ENCODE results near the gene CLIP2.

CLIP2 gene

DNA sequence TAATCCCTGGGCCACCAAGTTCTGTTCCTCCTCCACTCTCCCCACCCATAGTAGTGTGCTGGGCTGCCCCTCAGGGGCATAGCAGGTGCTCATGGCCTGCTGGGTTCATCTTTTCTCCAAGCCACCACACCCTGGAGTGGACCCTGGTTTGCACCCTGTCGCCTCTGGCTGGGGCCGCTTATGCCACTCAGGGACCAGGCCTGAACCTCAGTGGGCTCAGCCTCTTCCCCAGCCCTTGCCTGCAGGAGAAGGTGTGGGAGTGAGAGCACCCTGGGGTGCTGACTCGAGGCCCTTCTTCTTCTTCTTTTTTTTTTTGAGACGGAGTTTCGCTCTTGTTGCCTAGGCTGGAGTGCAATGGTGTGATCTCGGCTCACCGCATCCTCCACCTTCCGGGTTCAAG lies 10.2 kb downstream of the CLIP2 start:
- DNase-seq (ENCODE audit: low read depth, low spot score), result no peak
- ChIA-PET CTCF (interaction anchor here (0.9 kb wide), 1 partner anchor 9 kb away, joined by 4 read pairs; no protein-coding TSS in a partner anchor), POLR2A (no interaction called here)
- no peak overlapping the region for H3K4me3 ChIP-seq (ENCODE audit: low read depth, low read length)
- TF ChIP-seq, protein P1, sequence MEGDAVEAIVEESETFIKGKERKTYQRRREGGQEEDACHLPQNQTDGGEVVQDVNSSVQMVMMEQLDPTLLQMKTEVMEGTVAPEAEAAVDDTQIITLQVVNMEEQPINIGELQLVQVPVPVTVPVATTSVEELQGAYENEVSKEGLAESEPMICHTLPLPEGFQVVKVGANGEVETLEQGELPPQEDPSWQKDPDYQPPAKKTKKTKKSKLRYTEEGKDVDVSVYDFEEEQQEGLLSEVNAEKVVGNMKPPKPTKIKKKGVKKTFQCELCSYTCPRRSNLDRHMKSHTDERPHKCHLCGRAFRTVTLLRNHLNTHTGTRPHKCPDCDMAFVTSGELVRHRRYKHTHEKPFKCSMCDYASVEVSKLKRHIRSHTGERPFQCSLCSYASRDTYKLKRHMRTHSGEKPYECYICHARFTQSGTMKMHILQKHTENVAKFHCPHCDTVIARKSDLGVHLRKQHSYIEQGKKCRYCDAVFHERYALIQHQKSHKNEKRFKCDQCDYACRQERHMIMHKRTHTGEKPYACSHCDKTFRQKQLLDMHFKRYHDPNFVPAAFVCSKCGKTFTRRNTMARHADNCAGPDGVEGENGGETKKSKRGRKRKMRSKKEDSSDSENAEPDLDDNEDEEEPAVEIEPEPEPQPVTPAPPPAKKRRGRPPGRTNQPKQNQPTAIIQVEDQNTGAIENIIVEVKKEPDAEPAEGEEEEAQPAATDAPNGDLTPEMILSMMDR (IDR thresholded peaks at IDR 0.05; ENCODE audit: insufficient read depth, low read length, missing control alignments), result no peak

DNA sequence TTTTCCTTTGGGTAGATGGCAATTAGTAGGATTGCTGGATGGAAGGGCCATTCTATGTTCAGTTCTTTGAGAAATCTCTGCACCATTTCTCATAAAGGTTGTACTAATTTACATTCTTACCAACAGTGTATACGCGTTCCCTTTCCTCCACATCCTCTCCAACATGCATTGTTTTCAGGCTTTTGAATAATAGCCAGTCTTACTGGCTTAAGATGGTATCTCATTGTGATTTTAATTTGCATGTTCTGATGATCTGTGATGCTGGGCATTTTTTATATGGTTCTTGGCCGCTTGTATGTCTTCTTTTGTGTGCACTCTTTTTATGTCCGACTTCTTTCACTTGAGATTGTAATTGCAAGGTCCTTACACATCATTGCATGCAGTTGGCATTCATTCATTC lies 11.7 kb downstream of the CLIP2 start:
- CTCF ChIA-PET, result no interaction called here

DNA sequence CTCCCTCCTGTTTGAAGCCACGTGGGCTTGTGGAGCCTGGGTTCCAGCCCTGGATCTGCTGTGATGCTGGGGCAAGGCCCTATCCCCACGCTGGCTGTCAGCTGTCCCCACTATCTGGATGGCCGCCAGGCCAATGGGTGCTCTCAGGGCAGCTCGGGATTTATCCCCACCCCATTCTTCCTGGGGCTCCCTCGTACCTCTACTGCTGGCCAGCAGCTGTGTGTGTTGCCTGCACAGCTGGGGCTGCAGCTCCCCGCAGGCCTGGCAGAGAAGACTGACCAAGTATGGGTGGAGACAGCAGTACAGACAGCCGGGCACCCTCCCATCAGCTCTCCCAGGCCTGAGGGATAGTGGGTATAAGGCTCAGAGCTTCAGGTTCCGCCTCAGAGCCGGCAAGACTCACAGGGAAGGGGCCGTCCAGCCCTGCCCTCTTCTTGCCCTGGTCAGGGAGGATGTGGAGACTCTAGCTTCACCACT lies 13.6 kb downstream of the CLIP2 start:
- DNase-seq (ENCODE audit: low read depth, low spot score), result no peak
- ChIA-PET CTCF (interaction anchor here (1.6 kb wide), 1 partner anchor 98 kb away, joined by 7 read pairs; no protein-coding TSS in a partner anchor), POLR2A (no interaction called here)
- TF ChIP-seq, protein P1 (IDR thresholded peaks at IDR 0.05; ENCODE audit: insufficient read depth, low read length, missing control alignments), result no peak
- H3K4me3 ChIP-seq (ENCODE audit: low read depth, low read length), result no peak overlapping the region

More for the DNA sequence above, 11.7 kb downstream of the CLIP2 start:
- no peak for DNase-seq (ENCODE audit: low read depth, low spot score)
- POLR2A ChIA-PET, result no interaction called here
- TF ChIP-seq, protein P1 (IDR thresholded peaks at IDR 0.05; ENCODE audit: insufficient read depth, low read length, missing control alignments), result no peak
- H3K4me3 ChIP-seq (ENCODE audit: low read depth, low read length), result no peak overlapping the region

DNA sequence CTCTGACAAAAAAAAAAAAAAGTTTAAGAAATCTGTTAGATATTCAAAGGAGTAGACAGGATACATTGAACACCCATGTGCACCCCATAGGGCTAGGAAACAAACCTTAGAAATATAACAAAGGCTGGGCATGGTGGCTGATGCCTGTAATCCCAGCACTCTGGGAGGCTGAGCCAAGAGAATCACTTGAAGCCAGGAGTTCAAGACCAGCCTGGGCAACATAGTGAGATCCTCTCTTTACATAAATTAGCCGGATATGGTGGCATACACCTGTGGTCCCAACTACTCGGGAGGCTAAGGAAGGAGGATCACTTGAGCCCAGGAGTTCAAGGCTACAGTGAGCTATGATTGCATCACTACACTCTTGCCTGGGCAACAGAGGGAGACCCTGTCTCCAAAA lies 15.3 kb downstream of the CLIP2 start:
- ChIA-PET POLR2A (interaction anchor here (0.5 kb wide), 1 partner anchor 14 kb away, joined by 3 read pairs; no protein-coding TSS in a partner anchor), CTCF (interaction anchor here (1.3 kb wide), 1 partner anchor 97 kb away, joined by 4 read pairs; no protein-coding TSS in a partner anchor)
- H3K4me3 ChIP-seq (ENCODE audit: low read depth, low read length), result no peak overlapping the region
- TF ChIP-seq, protein P1 (IDR thresholded peaks at IDR 0.05; ENCODE audit: insufficient read depth, low read length, missing control alignments), result no peak
- no peak for DNase-seq (ENCODE audit: low read depth, low spot score)

DNA sequence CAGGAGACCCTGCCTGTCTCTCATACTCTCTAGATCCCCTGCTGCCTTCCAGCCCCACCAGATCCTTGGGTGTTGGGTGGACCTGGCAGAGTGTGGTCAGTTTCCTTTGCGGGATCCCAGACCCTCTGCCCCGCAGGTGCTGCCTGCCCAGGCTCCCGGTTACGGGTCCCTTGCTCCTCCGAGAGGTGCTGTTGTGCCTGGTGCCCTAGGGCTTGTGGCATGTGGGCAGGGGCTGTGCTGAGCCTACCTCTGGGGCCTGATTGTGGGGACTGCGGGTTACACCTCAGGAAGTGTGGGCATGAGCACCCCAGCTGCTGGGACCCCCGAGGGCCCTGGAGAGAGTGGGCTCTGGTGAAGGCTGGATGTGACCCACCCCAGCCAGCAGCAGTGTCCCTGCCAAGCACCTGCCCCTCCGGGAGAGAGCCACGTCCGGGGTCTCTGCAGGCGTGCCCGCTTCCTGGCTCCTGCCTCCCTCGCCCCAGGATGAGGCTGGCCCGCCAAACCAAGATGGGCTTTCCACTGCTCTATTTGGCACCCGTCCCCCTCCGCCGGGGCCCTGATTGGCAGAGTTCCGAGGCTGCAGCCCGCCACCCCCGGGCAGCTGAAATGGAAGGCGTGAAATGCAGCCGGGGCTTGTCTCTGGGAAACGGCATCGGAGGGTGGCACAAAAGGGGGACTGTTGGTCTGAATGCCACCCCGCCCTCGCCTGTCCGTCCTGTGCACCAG lies 17.0 kb downstream of the CLIP2 start:
- ChIA-PET POLR2A (interaction anchor here (0.7 to 1.1 kb wide), 2 partner anchors 9 to 11 kb away, joined by 3 read pairs; no protein-coding TSS in a partner anchor), CTCF (interaction anchor here (0.6 to 2.4 kb wide), 6 partner anchors 12 to 989 kb away, joined by 3 to 7 read pairs (median 3); no protein-coding TSS in a partner anchor)
- no peak for DNase-seq (ENCODE audit: low read depth, low spot score)
- TF ChIP-seq, protein P1 (IDR thresholded peaks at IDR 0.05; ENCODE audit: insufficient read depth, low read length, missing control alignments), result no peak
- H3K4me3 ChIP-seq (ENCODE audit: low read depth, low read length), result no peak overlapping the region

All from AG04449 (cell line).